ENCODE measurements around the gene DNMBP.

Gene DNMBP

GRCh38 chr10:100027416-100027815 is 17.7 kb upstream of the DNMBP start:
- no peak for TF ChIP-seq CTCF (IDR thresholded peaks at IDR 0.05; ENCODE audit: low read depth, low read length)
- DNase-seq (ENCODE audit: extremely low read depth, low read depth) = no peak

GRCh38 chr10:100025576-100025975 is 15.8 kb upstream of the DNMBP start:
- DNase-seq (ENCODE audit: extremely low read depth, low read depth) = peak; percentile 85
- TF ChIP-seq CTCF (IDR thresholded peaks at IDR 0.05; ENCODE audit: low read depth, low read length) = no peak

- TF ChIP-seq CTCF (IDR thresholded peaks at IDR 0.05; ENCODE audit: low read depth, low read length) = no peak
- DNase-seq (ENCODE audit: extremely low read depth, low read depth) = no peak
Measured at GRCh38 chr10:100024748-100025147, 15.0 kb upstream of the DNMBP start.

GRCh38 chr10:100022403-100022802 is 12.7 kb upstream of the DNMBP start:
- no peak for TF ChIP-seq CTCF (IDR thresholded peaks at IDR 0.05; ENCODE audit: low read depth, low read length)
- DNase-seq (ENCODE audit: extremely low read depth, low read depth) = no peak

GRCh38 chr10:100021322-100021721 is 11.6 kb upstream of the DNMBP start:
- no peak for TF ChIP-seq CTCF (IDR thresholded peaks at IDR 0.05; ENCODE audit: low read depth, low read length)
- DNase-seq (ENCODE audit: extremely low read depth, low read depth) = no peak

- no peak for TF ChIP-seq CTCF (IDR thresholded peaks at IDR 0.05; ENCODE audit: low read depth, low read length)
- no peak for DNase-seq (ENCODE audit: extremely low read depth, low read depth)
Measured at GRCh38 chr10:100020886-100021253, 11.1 kb upstream of the DNMBP start.

- DNase-seq (ENCODE audit: extremely low read depth, low read depth) = no peak
- TF ChIP-seq CTCF (IDR thresholded peaks at IDR 0.05; ENCODE audit: low read depth, low read length) = no peak
Measured at GRCh38 chr10:100020142-100020885, 10.6 kb upstream of the DNMBP start.

Measured in AG09319 (cell line).